ENCODE data around the gene WNK3.

The WNK3 gene

DNA sequence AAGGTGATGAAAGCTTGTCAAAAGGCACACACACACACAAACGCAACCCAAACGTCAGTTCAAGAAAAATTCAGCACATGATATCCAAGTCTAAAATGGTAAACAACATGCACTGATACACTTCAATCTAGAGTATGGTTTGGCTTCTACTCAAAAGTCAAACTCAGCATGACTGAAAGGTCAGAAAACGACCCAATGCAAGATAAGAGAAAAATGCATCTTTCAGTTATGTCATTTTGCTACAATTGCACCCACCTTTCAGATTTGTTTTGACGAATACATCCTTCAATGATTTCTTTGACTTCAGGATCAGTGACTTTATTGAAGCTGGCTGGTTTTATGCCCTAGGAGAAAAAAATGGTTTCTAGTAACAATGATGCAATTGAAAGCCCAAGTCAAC lies 56.3 kb downstream of the WNK3 start:
- no peaks in the 10 kb centered on the region for H3K27me3 Mint-ChIP-seq (ENCODE audit: low read depth)
- H3K9me3 Mint-ChIP-seq, result peaks cover 8% of the 10 kb centered on the region
- no peak overlapping the region for H3K4me3 Mint-ChIP-seq
- TF ChIP-seq, protein P1, sequence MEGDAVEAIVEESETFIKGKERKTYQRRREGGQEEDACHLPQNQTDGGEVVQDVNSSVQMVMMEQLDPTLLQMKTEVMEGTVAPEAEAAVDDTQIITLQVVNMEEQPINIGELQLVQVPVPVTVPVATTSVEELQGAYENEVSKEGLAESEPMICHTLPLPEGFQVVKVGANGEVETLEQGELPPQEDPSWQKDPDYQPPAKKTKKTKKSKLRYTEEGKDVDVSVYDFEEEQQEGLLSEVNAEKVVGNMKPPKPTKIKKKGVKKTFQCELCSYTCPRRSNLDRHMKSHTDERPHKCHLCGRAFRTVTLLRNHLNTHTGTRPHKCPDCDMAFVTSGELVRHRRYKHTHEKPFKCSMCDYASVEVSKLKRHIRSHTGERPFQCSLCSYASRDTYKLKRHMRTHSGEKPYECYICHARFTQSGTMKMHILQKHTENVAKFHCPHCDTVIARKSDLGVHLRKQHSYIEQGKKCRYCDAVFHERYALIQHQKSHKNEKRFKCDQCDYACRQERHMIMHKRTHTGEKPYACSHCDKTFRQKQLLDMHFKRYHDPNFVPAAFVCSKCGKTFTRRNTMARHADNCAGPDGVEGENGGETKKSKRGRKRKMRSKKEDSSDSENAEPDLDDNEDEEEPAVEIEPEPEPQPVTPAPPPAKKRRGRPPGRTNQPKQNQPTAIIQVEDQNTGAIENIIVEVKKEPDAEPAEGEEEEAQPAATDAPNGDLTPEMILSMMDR (IDR thresholded peaks at IDR 0.05; ENCODE audit: unreplicated experiment in 3 of 3), result no peak
- H3K4me1 Mint-ChIP-seq, result no peaks in the 10 kb centered on the region
- H3K27ac Mint-ChIP-seq, result no peak overlapping the region
- H3K36me3 Mint-ChIP-seq (ENCODE audit: low read depth), result peaks cover 21% of the 10 kb centered on the region

DNA sequence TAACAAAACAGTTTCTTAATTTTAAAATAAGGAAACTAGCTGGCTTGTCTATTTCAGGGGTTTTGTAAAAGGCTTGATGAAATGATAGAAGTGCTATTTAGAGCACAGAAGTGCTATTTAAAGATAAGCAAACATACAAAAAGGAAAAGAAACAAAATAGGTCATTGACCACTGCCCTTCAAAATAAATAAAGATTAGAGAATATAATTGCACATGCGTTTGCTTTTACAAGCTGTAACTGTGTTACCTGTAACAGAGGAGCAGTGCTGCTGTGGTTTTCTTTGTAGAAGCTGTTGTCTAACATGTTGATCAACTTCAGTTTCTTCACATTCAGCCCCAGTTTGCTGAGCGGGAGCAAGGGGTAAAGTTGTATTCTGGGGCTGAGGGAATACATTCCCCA lies 63.5 kb downstream of the WNK3 start:
- Mint-ChIP-seq H3K27me3 (ENCODE audit: low read depth) (no peaks in the 10 kb centered on the region), H3K36me3 (ENCODE audit: low read depth) (peaks cover 33% of the 10 kb centered on the region), H3K27ac (no peak overlapping the region), H3K4me3 (no peak overlapping the region), H3K9me3 (no peaks in the 10 kb centered on the region), H3K4me1 (no peaks in the 10 kb centered on the region)
- TF ChIP-seq, protein P1 (IDR thresholded peaks at IDR 0.05; ENCODE audit: unreplicated experiment in 3 of 3), result no peak

DNA sequence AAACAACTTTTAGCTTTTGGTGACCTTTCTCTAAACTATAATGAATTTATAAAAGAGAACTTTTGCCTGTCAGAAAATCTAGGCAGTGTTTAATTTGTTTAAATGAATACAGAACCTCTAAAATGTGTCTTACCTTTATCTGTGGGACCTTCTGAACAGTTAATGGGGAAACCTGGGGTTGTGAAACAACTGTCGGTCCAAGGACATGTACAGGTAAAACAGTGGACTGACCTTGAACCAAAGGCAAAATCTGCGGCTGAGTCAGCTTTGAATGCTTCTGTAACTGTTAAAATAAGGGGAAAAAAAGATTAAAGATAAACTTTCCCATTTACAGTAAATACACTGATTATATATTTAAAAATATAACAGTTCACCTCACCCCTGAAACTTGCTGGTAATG lies 65.1 kb downstream of the WNK3 start:
- Mint-ChIP-seq H3K4me1 (peaks cover 9% of the 10 kb centered on the region), H3K27ac (no peak overlapping the region), H3K36me3 (ENCODE audit: low read depth) (peaks cover 36% of the 10 kb centered on the region), H3K4me3 (no peak overlapping the region), H3K27me3 (ENCODE audit: low read depth) (no peaks in the 10 kb centered on the region), H3K9me3 (no peaks in the 10 kb centered on the region)
- TF ChIP-seq, protein P1 (IDR thresholded peaks at IDR 0.05; ENCODE audit: unreplicated experiment in 3 of 3), result no peak

DNA sequence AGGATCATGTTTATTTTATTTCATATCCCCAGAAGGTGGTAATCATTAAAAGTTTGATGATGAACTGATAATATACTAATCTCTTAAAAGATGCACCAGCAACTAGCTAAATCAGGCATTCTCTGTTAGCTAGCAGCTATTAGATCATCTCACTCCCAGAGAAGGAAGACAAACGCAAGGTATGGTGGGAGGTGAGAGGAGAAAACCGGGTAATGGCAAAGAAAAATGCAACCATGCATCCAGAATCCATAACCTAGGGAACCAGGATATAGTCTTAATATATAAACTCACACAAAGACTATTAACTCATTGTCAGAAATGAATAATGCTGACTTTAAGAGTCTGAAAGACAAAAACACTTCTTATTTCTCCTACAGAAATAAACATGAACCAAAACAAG lies 66.1 kb downstream of the WNK3 start:
- TF ChIP-seq, protein P1 (IDR thresholded peaks at IDR 0.05; ENCODE audit: unreplicated experiment in 3 of 3), result no peak
- Mint-ChIP-seq H3K9me3 (peaks cover 2% of the 10 kb centered on the region), H3K27ac (no peak overlapping the region), H3K4me3 (no peak overlapping the region), H3K27me3 (ENCODE audit: low read depth) (no peaks in the 10 kb centered on the region), H3K4me1 (peaks cover 16% of the 10 kb centered on the region), H3K36me3 (ENCODE audit: low read depth) (peaks cover 35% of the 10 kb centered on the region)

DNA sequence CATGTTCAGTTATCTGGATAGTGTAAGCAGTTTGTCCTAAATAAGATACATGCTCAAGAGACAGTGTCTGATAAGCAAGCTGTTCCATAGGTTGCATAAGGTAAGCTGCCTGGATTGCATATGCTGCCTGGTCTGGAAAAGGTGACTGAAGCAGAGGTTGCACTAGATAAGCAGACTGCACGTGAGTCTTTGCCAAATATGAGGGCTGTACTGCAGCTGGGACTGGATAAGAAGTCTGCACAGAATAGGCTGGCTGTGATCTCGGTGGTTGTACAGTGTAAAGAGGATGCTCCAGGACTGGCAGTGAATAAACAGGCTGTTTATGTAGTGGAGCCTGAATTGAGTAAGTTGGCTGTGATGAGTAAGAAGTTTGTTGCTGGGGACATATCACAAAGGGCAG lies 68.9 kb downstream of the WNK3 start:
- Mint-ChIP-seq H3K27me3 (ENCODE audit: low read depth) (no peaks in the 10 kb centered on the region), H3K36me3 (ENCODE audit: low read depth) (peaks cover 30% of the 10 kb centered on the region), H3K4me1 (peaks cover 16% of the 10 kb centered on the region), H3K27ac (no peak overlapping the region), H3K9me3 (peaks cover 2% of the 10 kb centered on the region), H3K4me3 (no peak overlapping the region)
- TF ChIP-seq, protein P1 (IDR thresholded peaks at IDR 0.05; ENCODE audit: unreplicated experiment in 3 of 3), result no peak

DNA sequence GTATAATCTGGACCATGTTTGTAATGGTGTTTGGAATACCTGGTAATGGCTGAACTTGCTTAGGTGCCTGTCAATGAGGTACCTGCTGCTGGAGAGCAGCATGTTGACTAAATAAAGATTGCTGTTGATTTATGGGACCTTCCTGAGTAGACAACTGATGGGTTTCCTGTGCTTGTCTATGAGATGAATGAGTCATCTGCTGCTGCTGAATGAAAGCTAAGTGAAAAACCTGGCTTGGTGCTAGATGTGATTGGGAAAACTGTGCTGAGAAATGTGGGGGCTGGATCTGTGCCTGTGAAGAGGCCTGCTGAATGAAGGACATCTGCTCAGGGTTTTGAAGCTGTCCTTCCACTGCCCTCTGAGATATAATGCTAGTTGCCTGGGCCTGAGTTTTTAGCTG lies 69.6 kb downstream of the WNK3 start:
- TF ChIP-seq, protein P1 (IDR thresholded peaks at IDR 0.05; ENCODE audit: unreplicated experiment in 3 of 3), result no peak
- Mint-ChIP-seq H3K27me3 (ENCODE audit: low read depth) (no peaks in the 10 kb centered on the region), H3K27ac (no peak overlapping the region), H3K4me1 (peaks cover 16% of the 10 kb centered on the region), H3K36me3 (ENCODE audit: low read depth) (peaks cover 33% of the 10 kb centered on the region), H3K4me3 (no peak overlapping the region), H3K9me3 (peaks cover 2% of the 10 kb centered on the region)

Data from nephron (organoid).